Measurements from ENCODE around the gene RPS14. TPM values are rescaled to one million over a fixed set of nuclear protein-coding genes. Genes with fewer than 3 reads are reported as not detected.

Gene RPS14
- total and polyA plus RNA-seq, 10 of the 15 experiments (the other 5 are each of a cell fraction or from before 2014, with no cell fraction given): 2,295 to 4,047 (median 2,787) TPM

GRCh38 chr5:150461231-150461630 lies 11.7 kb upstream of the RPS14 start (continued):
- TF ChIP-seq ZNF592 (IDR thresholded peaks at IDR 0.05) (no peak), ETV6 (conservative IDR thresholded peaks at IDR 0.05 in 1 of 2, IDR thresholded peaks at IDR 0.05 in 1 of 2; ENCODE audit: borderline replicate concordance in 1 of 2, low read depth in 1 of 2) (no peak), TBL1XR1 (IDR thresholded peaks at IDR 0.05; ENCODE audit: low read depth, low read length) (0 out of 2 replicates have a peak, but pooled peaks have one; percentile 32), POLR2A (IDR thresholded peaks at IDR 0.05; ENCODE audit: low read depth, low read length) (peak; percentile 79), POU2F2 (IDR thresholded peaks at IDR 0.05; ENCODE audit: borderline replicate concordance, low read depth, low read length) (no peak), NBN (IDR thresholded peaks at IDR 0.05) (peak; percentile 77), HSF1 (IDR thresholded peaks at IDR 0.05; ENCODE audit: low read depth, low read length) (no peak), FOXM1 (IDR thresholded peaks at IDR 0.05; ENCODE audit: low read depth, low read length) (no peak), FOXK2 (IDR thresholded peaks at IDR 0.05) (no peak), RELA (IDR thresholded peaks at IDR 0.05; ENCODE audit: borderline replicate concordance, partially characterized antibody) (no peak), IKZF2 (IDR thresholded peaks at IDR 0.05) (peak; percentile 53 to 65; a peak in 2 of 4 replicates), KAT2A (conservative IDR thresholded peaks at IDR 0.05; ENCODE audit: control insufficient read depth, low read depth, low read length) (no peak), SIX5 (IDR thresholded peaks at IDR 0.05; ENCODE audit: low read depth, low read length, severe bottlenecking) (no peak), RBBP5 (conservative IDR thresholded peaks at IDR 0.05) (no peak), DPF2 (IDR thresholded peaks at IDR 0.05) (peak; percentile 76), ZNF622 (IDR thresholded peaks at IDR 0.05) (no peak), IRF5 (IDR thresholded peaks at IDR 0.05; ENCODE audit: borderline replicate concordance) (no peak), SPI1 (IDR thresholded peaks at IDR 0.05; ENCODE audit: borderline replicate concordance, insufficient read depth, low read depth, low read length) (peak; percentile 66), NFIC (IDR thresholded peaks at IDR 0.05; ENCODE audit: low read depth, low read length) (peak; percentile 41; the same call in 1 of the 2 replicates), MYB (IDR thresholded peaks at IDR 0.05; ENCODE audit: borderline replicate concordance, low read depth, low read length) (no peak), FOS (IDR thresholded peaks at IDR 0.05; ENCODE audit: borderline replicate concordance, extremely low read depth, insufficient read length) (no peak), ZNF274 (IDR thresholded peaks at IDR 0.05; ENCODE audit: insufficient read depth, insufficient read length) (no peak)

Data from GM12878 (cell line).